Measurements from ENCODE around the gene TMEM179.

Gene TMEM179

DNA sequence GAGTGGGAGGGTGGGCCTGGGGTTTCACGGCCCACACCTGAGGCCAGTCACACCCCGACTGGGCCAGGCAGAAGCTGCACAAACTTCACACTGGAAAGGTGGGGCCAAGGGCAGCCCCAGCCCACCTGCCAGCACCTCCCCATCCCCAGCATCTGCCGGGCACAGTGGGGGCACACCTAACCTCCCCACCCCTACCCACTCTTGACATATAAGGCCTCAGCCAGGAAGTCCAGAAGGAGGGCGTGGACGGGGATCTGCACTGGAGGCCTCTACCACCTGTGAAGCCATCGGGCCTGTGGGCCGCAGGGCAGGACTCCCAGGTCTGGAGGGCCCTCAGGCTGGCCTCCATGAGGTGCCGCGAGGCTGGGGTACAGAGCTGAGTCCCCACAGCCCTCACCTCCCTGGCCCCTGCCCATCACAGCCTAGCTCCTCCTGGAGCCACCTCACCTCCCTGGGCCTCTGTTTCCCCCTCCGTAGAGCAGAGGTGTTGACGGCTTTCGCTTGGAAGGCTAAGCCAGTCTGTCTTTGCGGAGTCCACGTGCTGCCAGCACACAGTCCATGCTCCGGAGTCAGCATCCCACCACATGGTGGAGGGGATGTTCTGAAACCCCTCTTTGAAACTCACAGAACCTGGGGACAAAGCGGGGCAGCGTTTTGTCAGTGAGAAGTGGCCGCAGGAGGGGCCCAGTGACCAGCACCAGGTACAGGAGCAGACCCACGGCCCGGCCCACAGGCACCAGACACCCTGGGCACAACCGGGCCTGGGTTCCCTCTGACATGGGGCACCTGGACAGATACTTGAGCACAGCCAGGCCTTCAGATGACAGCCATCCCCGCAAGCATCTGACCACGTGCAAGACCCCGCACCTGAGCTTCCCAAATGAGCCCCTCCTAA lies 46.7 kb upstream of the TMEM179 start:
- H3K4me3 ChIP-seq (ENCODE audit: low read depth, low read length), result no peak overlapping the region
- no peak for TF ChIP-seq MYC (IDR thresholded peaks at IDR 0.05; ENCODE audit: low read depth, low read length)
- no peak for TF ChIP-seq POLR2A (IDR thresholded peaks at IDR 0.05; ENCODE audit: extremely low read depth, insufficient read length)
- TF ChIP-seq, protein P1, sequence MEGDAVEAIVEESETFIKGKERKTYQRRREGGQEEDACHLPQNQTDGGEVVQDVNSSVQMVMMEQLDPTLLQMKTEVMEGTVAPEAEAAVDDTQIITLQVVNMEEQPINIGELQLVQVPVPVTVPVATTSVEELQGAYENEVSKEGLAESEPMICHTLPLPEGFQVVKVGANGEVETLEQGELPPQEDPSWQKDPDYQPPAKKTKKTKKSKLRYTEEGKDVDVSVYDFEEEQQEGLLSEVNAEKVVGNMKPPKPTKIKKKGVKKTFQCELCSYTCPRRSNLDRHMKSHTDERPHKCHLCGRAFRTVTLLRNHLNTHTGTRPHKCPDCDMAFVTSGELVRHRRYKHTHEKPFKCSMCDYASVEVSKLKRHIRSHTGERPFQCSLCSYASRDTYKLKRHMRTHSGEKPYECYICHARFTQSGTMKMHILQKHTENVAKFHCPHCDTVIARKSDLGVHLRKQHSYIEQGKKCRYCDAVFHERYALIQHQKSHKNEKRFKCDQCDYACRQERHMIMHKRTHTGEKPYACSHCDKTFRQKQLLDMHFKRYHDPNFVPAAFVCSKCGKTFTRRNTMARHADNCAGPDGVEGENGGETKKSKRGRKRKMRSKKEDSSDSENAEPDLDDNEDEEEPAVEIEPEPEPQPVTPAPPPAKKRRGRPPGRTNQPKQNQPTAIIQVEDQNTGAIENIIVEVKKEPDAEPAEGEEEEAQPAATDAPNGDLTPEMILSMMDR (IDR thresholded peaks at IDR 0.05; ENCODE audit: low read depth, low read length), result no peak
- TF ChIP-seq, protein P2, sequence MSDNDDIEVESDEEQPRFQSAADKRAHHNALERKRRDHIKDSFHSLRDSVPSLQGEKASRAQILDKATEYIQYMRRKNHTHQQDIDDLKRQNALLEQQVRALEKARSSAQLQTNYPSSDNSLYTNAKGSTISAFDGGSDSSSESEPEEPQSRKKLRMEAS (IDR thresholded peaks at IDR 0.05; ENCODE audit: low read depth, low read length), result no peak
- no peak for DNase-seq (ENCODE audit: low read depth)

DNA sequence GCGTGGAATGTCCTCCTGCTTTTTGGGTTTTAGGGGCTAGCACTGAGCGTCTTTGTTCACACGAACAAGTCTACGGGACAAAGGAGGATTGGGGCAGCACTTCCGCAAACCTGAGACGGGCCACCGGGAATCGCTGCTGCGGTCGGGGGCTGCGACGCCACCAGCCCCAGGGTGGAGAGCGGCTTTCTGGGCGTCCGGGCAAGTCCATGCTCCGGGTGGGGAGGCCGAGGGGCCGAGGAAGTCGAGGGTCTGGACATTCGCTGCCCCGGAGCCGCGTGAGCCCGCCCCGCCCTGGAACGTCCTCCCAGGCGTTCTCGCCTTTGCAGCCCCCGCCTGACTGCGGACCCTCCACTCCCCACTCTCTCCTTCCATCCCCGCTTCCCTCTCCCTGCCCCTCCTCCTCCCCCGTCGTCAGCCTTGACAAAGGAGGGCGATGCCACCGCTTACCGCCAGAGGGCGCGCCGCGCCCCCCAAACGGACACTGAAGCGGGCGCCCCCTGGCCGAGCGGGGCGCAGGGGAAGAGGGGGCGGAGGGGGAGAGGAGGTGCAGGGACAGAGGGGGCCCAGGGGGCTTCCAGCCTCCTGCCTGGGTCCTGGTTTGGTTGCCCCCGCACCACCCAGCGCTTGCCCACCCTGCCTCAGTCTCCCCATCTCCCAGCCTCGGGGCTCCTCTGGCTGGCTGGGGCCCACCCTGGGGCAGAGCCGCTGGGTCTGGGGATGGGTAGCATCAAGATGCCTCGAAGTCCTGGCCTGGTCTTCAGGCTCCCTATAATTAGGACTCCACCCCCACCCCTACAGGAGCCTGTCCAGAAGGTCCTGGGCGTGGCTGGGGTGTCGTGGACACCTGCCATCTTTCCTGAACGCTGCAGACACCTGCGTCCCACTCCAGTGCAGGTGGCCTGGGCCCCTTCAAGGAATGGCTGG lies 45.7 kb upstream of the TMEM179 start:
- TF ChIP-seq, protein P2 (IDR thresholded peaks at IDR 0.05; ENCODE audit: low read depth, low read length), result no peak
- TF ChIP-seq, protein P1 (IDR thresholded peaks at IDR 0.05; ENCODE audit: low read depth, low read length), result peak; percentile 96
- peak; percentile 65 for DNase-seq (ENCODE audit: low read depth)
- H3K4me3 ChIP-seq (ENCODE audit: low read depth, low read length), result no peak overlapping the region

DNA sequence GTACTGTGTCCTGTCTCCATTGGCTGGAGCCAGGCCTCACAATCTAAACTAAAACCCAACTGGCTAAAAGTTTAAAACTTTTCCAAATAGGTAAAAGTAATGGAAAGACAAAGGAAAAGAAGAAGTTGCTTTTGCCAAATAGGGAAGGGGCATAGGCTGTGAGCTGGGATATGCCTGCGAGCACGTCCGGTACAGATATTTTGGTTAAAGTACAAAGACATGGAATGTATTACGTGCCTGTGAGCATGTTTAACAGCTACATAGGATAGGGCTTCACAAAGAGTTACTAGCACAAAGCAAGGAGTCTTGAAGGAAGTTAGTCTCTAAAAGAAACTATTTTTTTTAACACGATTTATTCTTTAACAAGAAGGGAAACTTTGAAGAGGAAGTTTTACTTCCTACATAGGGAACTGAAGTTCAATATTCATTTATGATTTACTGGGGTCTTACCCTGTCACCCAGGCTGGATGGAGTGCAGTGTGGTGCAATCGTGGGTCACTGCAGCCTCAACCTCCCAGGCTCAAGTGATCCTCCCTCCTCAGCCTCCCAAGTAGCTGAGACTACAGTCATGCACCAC lies 43.0 kb upstream of the TMEM179 start:
- no peak overlapping the region for H3K4me3 ChIP-seq (ENCODE audit: low read depth, low read length)
- TF ChIP-seq MYC (IDR thresholded peaks at IDR 0.05; ENCODE audit: low read depth, low read length) (no peak), POLR2A (IDR thresholded peaks at IDR 0.05; ENCODE audit: extremely low read depth, insufficient read length) (no peak)
- TF ChIP-seq, protein P2 (IDR thresholded peaks at IDR 0.05; ENCODE audit: low read depth, low read length), result no peak
- TF ChIP-seq, protein P1 (IDR thresholded peaks at IDR 0.05; ENCODE audit: low read depth, low read length), result no peak
- no peak for DNase-seq (ENCODE audit: low read depth)

DNA sequence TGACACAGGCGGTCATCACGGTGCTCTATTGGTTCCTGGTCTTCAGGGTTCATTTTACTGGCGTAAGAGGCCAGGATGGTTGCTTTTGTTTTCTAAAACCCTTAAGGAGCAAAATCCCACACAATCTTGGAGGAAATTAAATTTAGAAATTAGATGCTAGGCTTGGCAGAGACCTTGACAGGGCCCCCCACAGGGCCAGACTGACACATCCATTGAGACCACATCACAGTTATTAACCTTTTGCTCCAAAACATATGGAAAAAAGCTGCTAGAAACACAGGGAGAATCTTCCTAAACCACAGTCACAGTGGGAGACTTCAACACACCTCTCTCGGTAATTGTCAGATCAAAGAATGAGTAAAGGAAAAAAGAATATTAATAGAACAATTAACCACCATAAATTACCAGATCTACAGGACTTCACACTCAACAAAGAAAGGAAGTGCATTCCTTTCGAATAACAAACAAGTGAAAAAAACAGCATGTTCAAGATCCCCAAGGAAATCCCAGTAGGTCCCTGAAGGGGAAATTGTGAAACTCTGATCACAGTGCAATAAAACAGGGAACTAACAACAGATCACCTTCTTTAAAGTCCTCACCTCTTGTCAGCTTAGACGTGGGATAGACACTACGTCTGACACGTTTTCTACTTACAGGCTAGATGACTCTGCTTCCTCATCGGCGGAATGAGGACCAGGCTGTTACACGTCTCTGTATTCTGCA lies 40.2 kb upstream of the TMEM179 start:
- TF ChIP-seq, protein P1 (IDR thresholded peaks at IDR 0.05; ENCODE audit: low read depth, low read length), result no peak
- TF ChIP-seq MYC (IDR thresholded peaks at IDR 0.05; ENCODE audit: low read depth, low read length) (no peak), POLR2A (IDR thresholded peaks at IDR 0.05; ENCODE audit: extremely low read depth, insufficient read length) (no peak)
- TF ChIP-seq, protein P2 (IDR thresholded peaks at IDR 0.05; ENCODE audit: low read depth, low read length), result no peak
- no peak overlapping the region for H3K4me3 ChIP-seq (ENCODE audit: low read depth, low read length)
- no peak for DNase-seq (ENCODE audit: low read depth)

DNA sequence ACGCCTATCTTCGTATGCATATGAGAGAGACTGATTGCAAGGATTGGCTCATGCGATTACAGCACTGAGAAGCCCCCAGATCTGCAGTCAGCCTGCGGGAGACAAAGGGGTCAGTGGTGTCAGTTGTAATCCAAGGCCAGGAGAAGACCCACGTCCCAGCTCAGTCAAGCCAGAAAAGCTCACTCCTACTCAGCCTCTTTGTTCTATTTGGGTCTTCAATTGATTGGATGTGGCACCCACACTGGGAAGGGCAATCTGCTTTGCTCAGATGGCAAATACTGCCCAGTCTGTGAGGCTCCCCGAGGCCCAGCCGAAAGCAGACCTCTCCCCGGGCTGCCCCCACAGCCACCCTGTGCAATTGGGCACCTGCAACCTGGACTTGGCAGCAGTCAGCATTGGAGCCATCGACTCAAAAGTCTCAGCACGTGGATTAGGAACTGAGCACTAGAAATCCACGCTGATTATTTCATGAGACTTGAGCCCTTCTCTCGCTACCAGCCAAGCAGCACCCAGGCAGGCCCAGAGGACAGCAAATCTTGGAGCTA lies 39.6 kb upstream of the TMEM179 start:
- H3K4me3 ChIP-seq (ENCODE audit: low read depth, low read length), result no peak overlapping the region
- TF ChIP-seq POLR2A (IDR thresholded peaks at IDR 0.05; ENCODE audit: extremely low read depth, insufficient read length) (no peak), MYC (IDR thresholded peaks at IDR 0.05; ENCODE audit: low read depth, low read length) (no peak)
- TF ChIP-seq, protein P2 (IDR thresholded peaks at IDR 0.05; ENCODE audit: low read depth, low read length), result no peak
- TF ChIP-seq, protein P1 (IDR thresholded peaks at IDR 0.05; ENCODE audit: low read depth, low read length), result no peak
- no peak for DNase-seq (ENCODE audit: low read depth)
